Mucosa of rectum (tissue), 2 donors: ENCODE data around the gene TMEM229A.

Source experiments
- H3K27ac ChIP-seq, 2 donors: one replicate each; pipeline ENCODE4 v1.7.0; 2013; ENCODE audit warnings: inconsistent platforms in 2 of 2, low read depth in 2 of 2, low read length in 2 of 2
- H3K27me3 ChIP-seq, 2 donors: one replicate each; pipeline ENCODE4 v1.7.0; 2013; ENCODE audit warnings: low read length in 2 of 2; ENCODE audit not compliant: control insufficient read depth in 2 of 2, insufficient read depth in 2 of 2
- H3K36me3 ChIP-seq, 2 donors: one replicate each; pipeline ENCODE4 v1.7.0; 2013; ENCODE audit warnings: low read length in 2 of 2; ENCODE audit not compliant: control insufficient read depth in 2 of 2, insufficient read depth in 2 of 2
- H3K4me1 ChIP-seq, 2 donors: one replicate each; pipeline ENCODE4 v1.7.0; 2013; ENCODE audit warnings: low read length in 2 of 2, mild to moderate bottlenecking in 1 of 2; ENCODE audit not compliant: control insufficient read depth in 2 of 2, insufficient read depth in 2 of 2
- H3K4me3 ChIP-seq, 2 donors: one replicate each; pipeline ENCODE4 v1.7.0; 2013; ENCODE audit warnings: low read length in 2 of 2
- H3K9ac ChIP-seq, 2 donors: one replicate each; pipeline ENCODE4 v1.7.0; 2013; ENCODE audit warnings: low read length in 2 of 2, low read depth in 1 of 2, mild to moderate bottlenecking in 1 of 2
- H3K9me3 ChIP-seq, 2 donors: one replicate each; pipeline ENCODE4 v1.7.0; 2013; ENCODE audit warnings: low read length in 2 of 2; ENCODE audit not compliant: control insufficient read depth in 2 of 2
- donor health status: healthy.
- donor health status: Normal muscosa, but diverticular disease.

The TMEM229A gene

GRCh38 chr7:123992913-123993518 is 39.9 kb downstream of the TMEM229A start:
- Histone ChIP-seq H3K9me3 (no peaks in the 10 kb centered on the region), H3K4me3 (no peak overlapping the region), H3K9ac (no peak overlapping the region), H3K27me3 (no peaks in the 10 kb centered on the region), H3K27ac (no peak overlapping the region), H3K36me3 (no peaks in the 10 kb centered on the region), H3K4me1 (no peaks in the 10 kb centered on the region)

- H3K9me3 ChIP-seq = no peaks in the 10 kb centered on the region
- H3K36me3 ChIP-seq = no peaks in the 10 kb centered on the region
- H3K27me3 ChIP-seq = no peaks in the 10 kb centered on the region
- no peak overlapping the region for H3K27ac ChIP-seq
- no peaks in the 10 kb centered on the region for H3K4me1 ChIP-seq
- H3K4me3 ChIP-seq = no peak overlapping the region
- no peak overlapping the region for H3K9ac ChIP-seq
These were observed 45.4 kb downstream of the TMEM229A start for GRCh38 chr7:123987445-123987844.
